H1 (cell line): ENCODE data around the gene SLC2A11. TPM values are rescaled to one million over a fixed set of nuclear protein-coding genes. Genes with fewer than 3 reads are reported as not detected.

Source experiments
- ATF2 ChIP-seq: IDR thresholded peaks from 2 replicates; pipeline ENCODE4 v1.6.1; 2012; ENCODE audit warnings: low read length, inconsistent platforms
- BCL11A ChIP-seq, 2 experiments: IDR thresholded peaks; one replicate each; pipeline ENCODE4 v1.6.1; 2011; ENCODE audit warnings: low read depth in 2 of 2, low read length in 2 of 2, mild to moderate bottlenecking in 2 of 2
- CBX5 ChIP-seq: fragments of 300-800, 300-1000 bp; sonication (generic); IDR thresholded peaks from 2 replicates; pipeline ENCODE4 v1.7.1; 2016; ENCODE audit warnings: antibody characterized with exemption, low read length, low read depth
- CEBPB ChIP-seq: IDR thresholded peaks from 2 replicates; pipeline ENCODE4 v1.6.1; 2012; ENCODE audit warnings: low read depth, low read length
- EGR1 ChIP-seq: IDR thresholded peaks from 2 replicates; pipeline ENCODE4 v1.6.1; 2011; ENCODE audit warnings: low read depth, low read length, borderline replicate concordance
- HDAC2 ChIP-seq, 2 experiments: fragments of 300-600 bp in 1 of 2; sonication (generic) in 1 of 2; IDR thresholded peaks; 2 replicates each; pipeline ENCODE4 v1.6.1; 2011 to 2012; ENCODE audit warnings: low read depth in 2 of 2, low read length in 2 of 2, mild to moderate bottlenecking in 2 of 2, moderate library complexity in 2 of 2, borderline replicate concordance in 1 of 2, inconsistent platforms in 1 of 2
- HDAC6 ChIP-seq: IDR thresholded peaks from one replicate; pipeline ENCODE4 v1.7.1; 2012; ENCODE audit warnings: low read depth, mild to moderate bottlenecking, inconsistent platforms, low read length, moderate library complexity
- JUND ChIP-seq: IDR thresholded peaks from 2 replicates; pipeline ENCODE4 v1.6.1; 2011; ENCODE audit warnings: mild to moderate bottlenecking, improper control_type of control experiment, low read length
- KDM4A ChIP-seq: IDR thresholded peaks from one replicate; pipeline ENCODE4 v1.7.1; 2012; ENCODE audit warnings: low read depth, mild to moderate bottlenecking, moderate library complexity, low read length, inconsistent platforms; ENCODE audit not compliant: severe bottlenecking
- MAX ChIP-seq: IDR thresholded peaks from 2 replicates; pipeline ENCODE4 v1.6.1; 2012; ENCODE audit warnings: inconsistent platforms
- POU5F1 ChIP-seq: IDR thresholded peaks from 2 replicates; pipeline ENCODE4 v1.6.1; 2011; ENCODE audit warnings: low read depth, mild to moderate bottlenecking, low read length, moderate library complexity
- RAD21 ChIP-seq, 2 experiments: IDR thresholded peaks in 1 of 2; conservative IDR thresholded peaks in 1 of 2; 2 replicates each; pipeline ENCODE4 v1.6.1; 2011; ENCODE audit warnings: low read depth in 2 of 2, low read length in 2 of 2, improper control_type of control experiment in 1 of 2, inconsistent platforms in 1 of 2, mild to moderate bottlenecking in 1 of 2, moderate library complexity in 1 of 2
- RFX5 ChIP-seq: IDR thresholded peaks from 2 replicates; pipeline ENCODE4 v1.6.1; 2011; ENCODE audit warnings: low read depth, low read length, improper control_type of control experiment, borderline replicate concordance
- SIN3A ChIP-seq, 2 experiments: IDR thresholded peaks in 1 of 2; conservative IDR thresholded peaks in 1 of 2; 2 replicates each; pipeline ENCODE4 v1.6.1; 2011 to 2012; ENCODE audit warnings: low read length in 2 of 2, improper control_type of control experiment in 1 of 2, low read depth in 1 of 2, mild to moderate bottlenecking in 1 of 2
- SIRT6 ChIP-seq: IDR thresholded peaks from one replicate; pipeline ENCODE4 v1.7.1; 2012; ENCODE audit warnings: low read length, inconsistent platforms
- SIX5 ChIP-seq: IDR thresholded peaks from 2 replicates; pipeline ENCODE4 v1.6.1; 2011; ENCODE audit warnings: mild to moderate bottlenecking, low read depth, low read length
- SP4 ChIP-seq: IDR thresholded peaks from 2 replicates; pipeline ENCODE4 v1.6.1; 2012; ENCODE audit warnings: low read length, inconsistent platforms
- TEAD4 ChIP-seq: IDR thresholded peaks from 2 replicates; pipeline ENCODE4 v1.6.1; 2012; ENCODE audit warnings: low read depth, low read length, inconsistent platforms, mixed read lengths
- USF2 ChIP-seq: IDR thresholded peaks from 2 replicates; pipeline ENCODE4 v1.6.1; 2011; ENCODE audit warnings: low read length, improper control_type of control experiment
- ZNF274 ChIP-seq: IDR thresholded peaks from 2 replicates; pipeline ENCODE4 v1.7.0; 2012; ENCODE audit warnings: low read length, borderline replicate concordance; ENCODE audit errors: extremely low read depth
- polyA plus RNA-seq, 7 experiments: library from polyadenylated mRNA; depleted of rRNA in 3 of 7; stranded (reverse) in 5 of 7; unstranded in 2 of 7; fragments of >200 nt in 5 of 7; fragments of 200-250 nt in 2 of 7; gene quantifications; 1 replicate in 5 of 7; 2 replicates in 1 of 7; 4 replicates in 1 of 7; pipeline versions ENCODE4 v1.2.1 to v1.2.3, GENCODE V29; 2011 to 2013; ENCODE audit warnings: missing spikeins in 2 of 7, mixed read lengths in 2 of 7
- total RNA-seq: library from RNA; stranded (reverse); fragmentation: NEBNext Ultra II Directional; extraction: Animal tissue kit (Norgen Biotek cat#: 25700); gene quantifications from 2 replicates; pipeline ENCODE4 v1.2.1, GENCODE V29; 2021

The SLC2A11 gene
- total and polyA plus RNA-seq, 2 of the 8 experiments (the other 6 are each of a cell fraction or from before 2014, with no cell fraction given) = 10.7 to 12.5 TPM

GRCh38 chr22:23857606-23858483 is at the start of gene SLC2A11 (continued):
- TF ChIP-seq EGR1 = 0 out of 2 replicates have a peak, but pooled peaks have one; percentile 39
- TF ChIP-seq CEBPB = no peak
- TF ChIP-seq RFX5 = no peak
- no peak for TF ChIP-seq BCL11A (IDR thresholded peaks at IDR 0.05; ENCODE audit: low read depth in 2 of 2, low read length in 2 of 2)
- TF ChIP-seq MAX = peak; percentile 53
- peak; percentile 47; the same call in 1 of the 2 replicates for TF ChIP-seq SP4
- no peak for TF ChIP-seq TEAD4
- peak; percentile 29 for TF ChIP-seq KDM4A
- no peak for TF ChIP-seq CBX5
- TF ChIP-seq ZNF274 = no peak
- peak in 1 of 2 experiments; percentile 36; a peak in 2 of 4 replicates for TF ChIP-seq RAD21 (IDR thresholded peaks at IDR 0.05 in 1 of 2, conservative IDR thresholded peaks at IDR 0.05 in 1 of 2; ENCODE audit: low read depth in 2 of 2, low read length in 2 of 2)
- no peak for TF ChIP-seq SIRT6
- TF ChIP-seq JUND = no peak
- TF ChIP-seq SIN3A (conservative IDR thresholded peaks at IDR 0.05 in 1 of 2, IDR thresholded peaks at IDR 0.05 in 1 of 2; ENCODE audit: low read depth in 1 of 2, low read length in 2 of 2) = peak; percentile 2 to 44; a peak in 2 of 4 replicates
- no peak for TF ChIP-seq HDAC6
- TF ChIP-seq POU5F1 = no peak
- 0 out of 4 replicates have a peak, but pooled peaks of 1 of the 2 experiments have one; percentile 11 for TF ChIP-seq HDAC2 (IDR thresholded peaks at IDR 0.05; ENCODE audit: borderline replicate concordance in 1 of 2, low read depth in 2 of 2, low read length in 2 of 2)
- no peak for TF ChIP-seq SIX5
- TF ChIP-seq USF2 = no peak
- no peak for TF ChIP-seq ATF2
